SH-SY5Y (cell line): ENCODE results near the gene MED14.

ENCODE experiments used
- GATA2 ChIP-seq: IDR thresholded peaks from 2 replicates; pipeline ENCODE4 v1.6.1; 2011; ENCODE audit warnings: mild to moderate bottlenecking, low read depth, low read length
- GATA3 ChIP-seq: IDR thresholded peaks from 2 replicates; pipeline ENCODE4 v1.6.1; 2011; ENCODE audit warnings: low read depth, mild to moderate bottlenecking, low read length, moderate library complexity

The MED14 gene

GRCh38 chrX:40735325-40736169 is at the start of gene MED14:
TSS of gene MED14 (minus strand) at chrX:40735542. CDS start at chrX:40735412, 130 bp downstream.
- TF ChIP-seq GATA2 (no peak), GATA3 (no peak)

- TF ChIP-seq GATA2 (no peak), GATA3 (no peak)
Observed at GRCh38 chrX:40784516-40785151, 49.3 kb upstream of the MED14 start.

GRCh38 chrX:40780951-40781350 is 45.6 kb upstream of the MED14 start:
- TF ChIP-seq GATA3 (no peak), GATA2 (no peak)

DNA sequence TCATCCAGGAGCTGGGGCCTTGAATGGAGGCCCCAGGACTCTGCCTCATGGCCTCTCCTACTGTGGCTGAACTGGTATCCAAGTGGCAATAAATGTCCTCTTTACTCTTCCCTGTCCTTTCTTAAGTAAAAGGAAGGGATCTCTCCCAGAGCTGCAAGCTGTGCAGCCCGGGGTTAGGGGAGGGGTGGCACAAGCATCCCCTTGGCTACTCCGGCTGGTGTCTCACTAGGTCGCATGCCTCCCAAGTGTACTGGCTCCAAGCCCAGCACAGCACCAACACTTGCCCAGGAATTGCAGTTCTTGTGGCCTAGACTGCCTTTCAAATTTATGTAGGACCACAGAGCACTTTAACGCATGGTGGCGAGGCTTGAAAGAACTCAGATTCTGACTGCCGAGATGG is 44.7 kb upstream of the MED14 start:
- TF ChIP-seq GATA2 (no peak), GATA3 (no peak)

GRCh38 chrX:40778861-40779575 is 43.7 kb upstream of the MED14 start:
- TF ChIP-seq GATA2 (no peak), GATA3 (no peak)

- TF ChIP-seq GATA3 (no peak), GATA2 (no peak)
Observed at GRCh38 chrX:40773809-40774208, 38.5 kb upstream of the MED14 start.

GRCh38 chrX:40773188-40773587 is 37.8 kb upstream of the MED14 start:
- TF ChIP-seq GATA3, result no peak
- TF ChIP-seq GATA2, result no peak

DNA sequence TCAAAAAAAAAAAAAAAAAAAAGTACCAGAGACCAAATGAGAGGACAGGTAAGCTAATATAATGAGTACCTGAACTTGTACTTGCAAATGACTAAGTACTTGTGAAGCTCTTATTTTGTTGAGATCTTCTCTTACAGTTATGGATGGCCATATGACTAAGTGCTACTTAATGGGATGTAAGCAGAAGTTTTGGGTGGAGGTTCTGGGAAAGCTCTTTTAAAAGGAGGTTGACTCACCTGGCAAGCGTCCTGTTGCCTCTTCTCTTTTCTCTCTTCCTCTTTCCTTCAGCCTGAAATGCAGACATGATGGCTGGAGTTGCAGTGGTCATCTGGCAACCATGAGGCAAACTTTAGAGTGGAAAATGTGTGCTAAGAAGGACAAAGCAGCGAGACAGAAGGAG is 36.9 kb upstream of the MED14 start:
- no peak for TF ChIP-seq GATA2
- no peak for TF ChIP-seq GATA3

DNA sequence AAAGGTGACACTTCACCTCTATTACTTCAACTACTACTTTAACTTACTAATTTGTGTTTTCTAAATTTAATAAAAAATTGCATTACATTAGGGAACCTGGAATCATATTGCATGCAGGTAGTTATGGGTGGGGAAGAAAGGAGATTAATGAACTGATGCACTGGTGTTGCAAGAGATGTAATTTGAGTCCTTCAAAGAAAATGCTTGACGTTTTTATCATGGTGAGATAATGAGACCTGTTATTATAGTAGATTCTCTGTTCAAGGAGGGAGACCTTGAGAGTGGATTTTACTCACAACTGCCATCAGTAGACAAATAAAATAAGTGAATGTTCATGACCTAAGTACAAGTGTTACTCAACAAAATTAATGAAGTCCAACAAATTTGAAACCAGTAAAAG is 26.4 kb upstream of the MED14 start:
- TF ChIP-seq GATA3, result no peak
- no peak for TF ChIP-seq GATA2

- TF ChIP-seq GATA2 (no peak), GATA3 (no peak)
Observed at GRCh38 chrX:40759374-40759773, 24.0 kb upstream of the MED14 start.

GRCh38 chrX:40757058-40757457 is 21.7 kb upstream of the MED14 start:
- TF ChIP-seq GATA3 (no peak), GATA2 (no peak)

DNA sequence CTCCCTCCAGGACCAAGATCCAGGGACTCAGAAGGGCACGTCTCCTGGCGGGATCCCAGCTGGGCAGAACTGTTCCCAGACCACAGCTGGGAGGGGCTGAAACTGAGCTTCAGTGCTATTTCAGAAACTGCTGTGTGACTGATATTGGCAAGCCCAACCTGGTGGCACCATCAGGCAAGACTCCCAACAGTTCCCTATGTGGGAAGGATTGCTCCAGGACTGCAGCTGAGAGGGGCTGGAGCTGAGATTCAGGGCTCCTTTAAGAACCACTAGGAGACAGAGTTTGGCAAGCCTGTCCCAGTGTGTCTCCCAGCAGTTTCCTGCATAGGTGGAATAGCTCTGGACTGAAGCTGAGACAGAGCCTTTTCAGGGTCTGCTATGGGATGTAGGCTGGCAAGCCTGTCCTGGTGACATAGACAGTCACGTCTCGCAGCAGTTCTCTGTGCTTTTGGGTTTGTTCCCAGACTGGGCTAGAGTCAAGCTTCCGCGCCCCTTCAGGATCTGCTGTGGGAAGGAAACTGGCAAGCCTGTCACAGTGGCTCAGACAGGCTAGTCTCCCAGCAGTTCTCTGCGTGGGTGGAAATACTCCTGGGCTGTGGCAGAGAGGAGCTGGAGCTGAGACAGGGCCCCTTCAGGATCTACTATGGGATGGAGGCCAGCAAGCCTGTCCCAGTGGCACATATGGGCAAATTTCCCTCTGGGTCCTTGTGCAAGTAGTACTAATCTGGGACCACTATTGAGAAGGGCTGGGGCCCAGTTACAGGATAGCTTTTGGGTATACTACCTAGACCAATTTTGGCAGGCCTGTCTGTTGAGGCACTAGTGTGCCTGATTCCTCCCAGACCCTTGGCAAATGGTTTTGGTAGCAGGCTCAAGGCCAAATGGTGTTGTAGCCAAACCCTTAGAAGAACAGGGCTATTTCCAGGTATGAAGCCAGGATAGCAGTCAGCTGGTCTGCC is 20.2 kb upstream of the MED14 start:
- no peak for TF ChIP-seq GATA3
- no peak for TF ChIP-seq GATA2

GRCh38 chrX:40749681-40750494 is 14.5 kb upstream of the MED14 start:
- TF ChIP-seq GATA2 (no peak), GATA3 (no peak)

- TF ChIP-seq GATA2, result no peak
- no peak for TF ChIP-seq GATA3
Observed at GRCh38 chrX:40748977-40749376, 13.6 kb upstream of the MED14 start.
